Astrocyte (in vitro differentiated cells and primary cell): ENCODE results near the gene TAX1BP3.

Source experiments
- CTCF ChIP-seq: IDR thresholded peaks from 2 replicates; pipeline ENCODE4 v1.5.1; 2011; ENCODE audit warnings: low read depth, mild to moderate bottlenecking, inconsistent platforms, low read length, moderate library complexity; ENCODE audit not compliant: insufficient read depth
- EZH2 ChIP-seq: IDR thresholded peaks from 2 replicates; pipeline ENCODE4 v1.6.1; 2012; ENCODE audit warnings: mild to moderate bottlenecking, low read length, inconsistent platforms; ENCODE audit not compliant: insufficient read depth

DNA sequence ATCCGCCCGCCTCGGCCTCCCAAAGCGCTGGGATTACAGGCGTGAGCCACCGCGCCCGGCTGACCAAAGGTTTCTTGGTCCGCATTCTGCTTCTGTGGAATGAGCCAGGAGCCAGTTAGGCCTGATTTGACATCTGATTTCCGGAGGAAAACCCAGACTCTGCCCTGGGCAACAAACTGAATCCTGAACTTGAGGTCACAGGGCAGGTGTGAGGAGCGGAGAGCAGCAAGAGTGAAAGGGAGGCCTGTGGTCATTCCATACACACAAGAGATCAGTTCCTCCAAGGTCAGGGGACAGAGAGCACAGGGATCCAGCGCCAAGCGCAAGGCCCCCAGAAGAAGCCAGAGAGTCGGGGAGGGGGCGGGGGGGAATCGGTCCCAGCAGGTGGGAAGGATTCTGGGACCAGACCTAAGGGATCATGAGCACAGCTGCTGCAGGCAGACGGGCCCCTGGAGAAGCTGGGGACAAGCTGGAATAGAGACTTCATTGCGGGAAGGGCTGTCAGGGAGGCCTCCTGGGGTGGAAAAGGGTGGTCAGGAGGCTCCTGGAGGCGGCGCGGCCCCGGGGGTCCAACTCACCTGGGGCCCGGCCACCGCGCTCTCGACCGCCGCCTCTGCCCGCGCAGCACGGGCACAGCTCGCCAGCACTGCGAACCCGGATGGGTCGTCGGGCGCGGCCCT is 32.8 kb downstream of the TAX1BP3 start:
- TF ChIP-seq CTCF (no peak), EZH2 (no peak)
